Mesendoderm (in vitro differentiated cells): ENCODE data around the gene SFT2D1.
"Not testable (repeated sequence)": the region's sequence is repeated elsewhere in the genome, so short reads cannot be mapped to it uniquely, and the experiment has no call there.

Experiments used
- DNase-seq: peaks from one replicate; pipeline ENCODE4 v3.0.0; 2013
- H2AK5ac ChIP-seq: 2 replicates; pipeline ENCODE4 v1.6.1; 2013; ENCODE audit warnings: low read length, inconsistent platforms
- H2BK120ac ChIP-seq: 2 replicates; pipeline ENCODE4 v1.6.1; 2013; ENCODE audit warnings: low read depth, mild to moderate bottlenecking, low read length, moderate library complexity, mixed read lengths
- H2BK15ac ChIP-seq: replicated peaks from 2 replicates; pipeline ENCODE4 v1.6.1; 2013; ENCODE audit warnings: low read depth, mild to moderate bottlenecking, moderate library complexity
- H2BK5ac ChIP-seq: 2 replicates; pipeline ENCODE4 v1.6.1; 2013; ENCODE audit warnings: low read length, inconsistent platforms
- H3K18ac ChIP-seq: 2 replicates; pipeline ENCODE4 v1.6.1; 2013; ENCODE audit warnings: mild to moderate bottlenecking, low read length, mixed read lengths
- H3K23ac ChIP-seq: one replicate; pipeline ENCODE4 v1.6.1; 2013; ENCODE audit warnings: low read length
- H3K27ac ChIP-seq: 2 replicates; pipeline ENCODE4 v1.5.1; 2013; ENCODE audit warnings: low read depth, mild to moderate bottlenecking, inconsistent platforms, low read length, moderate library complexity
- H3K27me3 ChIP-seq: 2 replicates; pipeline ENCODE4 v1.6.1; 2013; ENCODE audit warnings: low read length, control low read depth, mild to moderate bottlenecking, inconsistent platforms; ENCODE audit not compliant: insufficient read depth, poor library complexity
- H3K36me3 ChIP-seq: 2 replicates; pipeline ENCODE4 v1.6.1; 2013; ENCODE audit warnings: low read length, inconsistent platforms; ENCODE audit not compliant: control insufficient read depth, insufficient read depth
- H3K4ac ChIP-seq: one replicate; pipeline ENCODE4 v1.6.1; 2013; ENCODE audit warnings: low read depth, mild to moderate bottlenecking, low read length, moderate library complexity
- H3K4me1 ChIP-seq: 2 replicates; pipeline ENCODE4 v1.6.1; 2013; ENCODE audit warnings: low read depth, low read length, inconsistent platforms; ENCODE audit not compliant: control insufficient read depth
- H3K4me2 ChIP-seq: 2 replicates; pipeline ENCODE4 v1.6.1; 2013; ENCODE audit warnings: low read length
- H3K4me3 ChIP-seq: 2 replicates; pipeline ENCODE4 v1.5.1; 2013; ENCODE audit warnings: mild to moderate bottlenecking, low read length
- H3K56ac ChIP-seq: one replicate; pipeline ENCODE4 v1.6.1; 2013; ENCODE audit warnings: low read length
- H3K79me1 ChIP-seq: 2 replicates; pipeline ENCODE4 v1.6.1; 2013; ENCODE audit warnings: low read length, inconsistent platforms
- H3K79me2 ChIP-seq: 2 replicates; pipeline ENCODE4 v1.6.1; 2013; ENCODE audit warnings: mild to moderate bottlenecking, low read length; ENCODE audit not compliant: control insufficient read depth, insufficient read depth
- H3K9ac ChIP-seq: 2 replicates; pipeline ENCODE4 v1.6.1; 2013; ENCODE audit warnings: low read length, inconsistent platforms
- H4K5ac ChIP-seq: one replicate; pipeline ENCODE4 v1.6.1; 2013; ENCODE audit warnings: low read length
- H4K8ac ChIP-seq: one replicate; pipeline ENCODE4 v1.6.1; 2013; ENCODE audit warnings: low read depth, mild to moderate bottlenecking, control low read depth, low read length, moderate library complexity
- WGBS: extraction: QIAGEN DNeasy Blood & Tissue Kit; methylation state at CpG from one replicate; pipeline ENCODE4 v1.1.7; 2013; ENCODE audit warnings: low lambda C conversion rate, missing lambda C conversion rate; ENCODE audit not compliant: insufficient coverage; ENCODE audit errors: extremely low coverage; 5-methylcytosine and 5-hydroxymethylcytosine counted together

The SFT2D1 gene

GRCh38 chr6:166352923-166353322 is 10.6 kb upstream of the SFT2D1 start:
- H4K8ac ChIP-seq, result no peak overlapping the region
- H3K23ac ChIP-seq, result no peak overlapping the region
- no peaks in the 10 kb centered on the region for H3K36me3 ChIP-seq
- no peak overlapping the region for H2BK15ac ChIP-seq
- no peak overlapping the region for H3K9ac ChIP-seq
- H3K4ac ChIP-seq, result no peak overlapping the region
- H3K79me1 ChIP-seq, result no peaks in the 10 kb centered on the region
- H2AK5ac ChIP-seq, result no peak overlapping the region
- no peak overlapping the region for H2BK120ac ChIP-seq
- no peak overlapping the region for H3K27ac ChIP-seq
- DNase-seq, result no peak
- H3K56ac ChIP-seq, result no peak overlapping the region
- H2BK5ac ChIP-seq, result no peak overlapping the region
- no peaks in the 10 kb centered on the region for H3K27me3 ChIP-seq
- peaks cover 2% of the 10 kb centered on the region for H3K4me1 ChIP-seq
- no peak overlapping the region for H3K4me2 ChIP-seq
- H3K18ac ChIP-seq, result no peak overlapping the region
- H4K5ac ChIP-seq, result no peak overlapping the region
- H3K79me2 ChIP-seq, result no peaks in the 10 kb centered on the region
- H3K4me3 ChIP-seq, result no peak overlapping the region

- no peak overlapping the region for H3K4me2 ChIP-seq
- no peak overlapping the region for H4K5ac ChIP-seq
- H3K27ac ChIP-seq, result no peak overlapping the region
- H3K27me3 ChIP-seq, result no peaks in the 10 kb centered on the region
- WGBS, result no CpG with 5 or more reads among the region's 4 CpGs
- DNase-seq, result no peak
- H2BK15ac ChIP-seq, result no peak overlapping the region
- no peak overlapping the region for H2BK5ac ChIP-seq
- no peaks in the 10 kb centered on the region for H3K79me2 ChIP-seq
- no peaks in the 10 kb centered on the region for H3K36me3 ChIP-seq
- H3K4me1 ChIP-seq, result peaks cover 2% of the 10 kb centered on the region
- H3K9ac ChIP-seq, result no peak overlapping the region
- H2BK120ac ChIP-seq, result no peak overlapping the region
- no peak overlapping the region for H4K8ac ChIP-seq
- H3K18ac ChIP-seq, result no peak overlapping the region
- H3K79me1 ChIP-seq, result no peaks in the 10 kb centered on the region
- peak overlapping the region; percentile 15 for H3K56ac ChIP-seq
- no peak overlapping the region for H3K4me3 ChIP-seq
- H2AK5ac ChIP-seq, result no peak overlapping the region
- H3K23ac ChIP-seq, result no peak overlapping the region
- no peak overlapping the region for H3K4ac ChIP-seq
Measured at GRCh38 chr6:166351715-166352285, 9.5 kb upstream of the SFT2D1 start.

GRCh38 chr6:166348305-166348949 is 6.1 kb upstream of the SFT2D1 start:
- Histone ChIP-seq H3K79me2 (no peaks in the 10 kb centered on the region), H3K4ac (no peak overlapping the region), H4K8ac (no peak overlapping the region), H3K4me2 (no peak overlapping the region), H3K23ac (no peak overlapping the region), H4K5ac (no peak overlapping the region), H3K56ac (no peak overlapping the region), H3K27me3 (no peaks in the 10 kb centered on the region), H3K4me1 (peaks cover 2% of the 10 kb centered on the region), H3K79me1 (no peaks in the 10 kb centered on the region), H3K9ac (no peak overlapping the region), H3K18ac (no peak overlapping the region), H2BK5ac (no peak overlapping the region), H2BK120ac (no peak overlapping the region), H2BK15ac (no peak overlapping the region), H2AK5ac (no peak overlapping the region), H3K27ac (no peak overlapping the region), H3K36me3 (no peaks in the 10 kb centered on the region), H3K4me3 (no peak overlapping the region)
- WGBS, result no CpG with 5 or more reads among the region's 6 CpGs
- DNase-seq, result no peak

DNA sequence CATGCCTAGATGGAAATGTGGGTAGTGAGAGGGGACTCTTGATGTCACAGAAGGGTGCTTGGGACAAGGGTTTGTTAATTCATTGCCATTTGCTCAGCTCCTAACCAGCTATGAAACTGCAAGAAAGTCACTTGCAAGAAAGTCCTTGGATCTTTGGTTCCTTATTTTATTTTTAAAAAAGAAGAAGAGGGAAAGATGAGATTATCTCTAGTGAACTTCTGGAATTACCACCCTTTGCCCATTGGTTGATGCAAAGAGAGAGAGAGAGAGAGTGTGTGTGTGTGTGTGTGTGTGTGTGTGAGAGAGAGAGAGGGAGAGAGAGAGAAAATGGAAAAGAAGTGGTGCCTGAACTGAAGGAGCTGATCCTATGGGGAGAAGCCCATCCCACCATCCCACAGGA is 4.6 kb upstream of the SFT2D1 start:
- H2BK5ac ChIP-seq, result no peak overlapping the region
- no peak for DNase-seq
- H3K79me1 ChIP-seq, result no peaks in the 10 kb centered on the region
- no peak overlapping the region for H3K4me2 ChIP-seq
- no peaks in the 10 kb centered on the region for H3K27me3 ChIP-seq
- H3K27ac ChIP-seq, result no peak overlapping the region
- H3K9ac ChIP-seq, result no peak overlapping the region
- H3K4ac ChIP-seq, result no peak overlapping the region
- H2AK5ac ChIP-seq, result no peak overlapping the region
- H3K4me1 ChIP-seq, result peaks cover 3% of the 10 kb centered on the region
- no peak overlapping the region for H4K5ac ChIP-seq
- H3K18ac ChIP-seq, result no peak overlapping the region
- no peak overlapping the region for H3K56ac ChIP-seq
- H3K36me3 ChIP-seq, result no peaks in the 10 kb centered on the region
- H3K4me3 ChIP-seq, result no peak overlapping the region
- no peak overlapping the region for H4K8ac ChIP-seq
- H2BK15ac ChIP-seq, result no peak overlapping the region
- no peak overlapping the region for H3K23ac ChIP-seq
- peaks cover 3% of the 10 kb centered on the region for H3K79me2 ChIP-seq
- peak overlapping the region; percentile 38 for H2BK120ac ChIP-seq

GRCh38 chr6:166346449-166346848 is 4.1 kb upstream of the SFT2D1 start:
- H2AK5ac ChIP-seq, result no peak overlapping the region
- no CpG with 5 or more reads among the region's 3 CpGs for WGBS

DNA sequence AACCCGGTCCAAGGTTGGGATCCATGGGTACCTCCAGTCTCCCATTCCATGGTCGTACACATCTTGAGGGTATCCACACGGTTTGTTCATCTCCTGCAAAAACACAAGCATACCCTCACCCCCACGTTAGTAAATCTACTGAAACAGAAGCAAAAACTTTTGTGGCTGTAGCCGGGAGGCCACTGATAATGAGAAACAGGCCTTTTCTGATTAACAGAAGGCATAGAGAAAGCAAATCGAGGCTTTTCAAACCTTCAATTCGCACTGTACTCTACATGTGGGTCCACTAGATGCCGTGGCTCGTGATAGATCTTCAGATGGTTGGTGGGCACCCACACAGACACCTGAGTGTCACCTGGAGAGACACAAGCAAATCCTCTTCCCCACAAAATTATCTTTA is 3.3 kb upstream of the SFT2D1 start:
- H3K79me2 ChIP-seq, result peaks cover 16% of the 10 kb centered on the region
- WGBS, result no CpG with 5 or more reads among the region's 9 CpGs
- H3K56ac ChIP-seq, result not testable (repeated sequence)

More at GRCh38 chr6:166346449-166346848, 4.1 kb upstream of the SFT2D1 start:
- Histone ChIP-seq H2BK120ac (no peak overlapping the region), H3K27ac (no peak overlapping the region), H3K9ac (no peak overlapping the region), H3K4me3 (no peak overlapping the region), H3K56ac (no peak overlapping the region), H4K8ac (no peak overlapping the region), H3K79me2 (peaks cover 8% of the 10 kb centered on the region), H3K4me2 (no peak overlapping the region), H3K36me3 (no peaks in the 10 kb centered on the region), H2BK5ac (no peak overlapping the region), H2BK15ac (no peak overlapping the region), H3K27me3 (no peaks in the 10 kb centered on the region), H4K5ac (no peak overlapping the region), H3K23ac (no peak overlapping the region), H3K79me1 (peaks cover 2% of the 10 kb centered on the region), H3K4ac (no peak overlapping the region), H3K4me1 (peaks cover 2% of the 10 kb centered on the region), H3K18ac (no peak overlapping the region)
- DNase-seq, result no peak

More for the DNA sequence above, 3.3 kb upstream of the SFT2D1 start:
- H3K27me3 ChIP-seq, H3K4ac ChIP-seq, H3K4me1 ChIP-seq, H3K9ac ChIP-seq, H3K27ac ChIP-seq, H2AK5ac ChIP-seq, H3K79me1 ChIP-seq, DNase-seq, H3K18ac ChIP-seq, H2BK5ac ChIP-seq, H4K5ac ChIP-seq, H3K4me2 ChIP-seq, H3K23ac ChIP-seq, H3K36me3 ChIP-seq, H4K8ac ChIP-seq, H2BK120ac ChIP-seq, H2BK15ac ChIP-seq, H3K4me3 ChIP-seq: not testable (repeated sequence)
